HuH-7.5 (cell line): Measurements from ENCODE around the gene ADGRF4.
"Not testable (repeated sequence)": the region's sequence is repeated elsewhere in the genome, so short reads cannot be mapped to it uniquely, and the experiment has no call there.

Source experiments
- DNase-seq: peaks from one replicate; pipeline ENCODE4 v3.0.0; 2011; ENCODE audit warnings: low spot score

Gene ADGRF4

GRCh38 chr6:47734831-47735481, 36.6 kb downstream of the ADGRF4 start:
- DNase-seq, result no peak

- no peak for DNase-seq
Measured at GRCh38 chr6:47736083-47736700, 37.8 kb downstream of the ADGRF4 start.

DNA sequence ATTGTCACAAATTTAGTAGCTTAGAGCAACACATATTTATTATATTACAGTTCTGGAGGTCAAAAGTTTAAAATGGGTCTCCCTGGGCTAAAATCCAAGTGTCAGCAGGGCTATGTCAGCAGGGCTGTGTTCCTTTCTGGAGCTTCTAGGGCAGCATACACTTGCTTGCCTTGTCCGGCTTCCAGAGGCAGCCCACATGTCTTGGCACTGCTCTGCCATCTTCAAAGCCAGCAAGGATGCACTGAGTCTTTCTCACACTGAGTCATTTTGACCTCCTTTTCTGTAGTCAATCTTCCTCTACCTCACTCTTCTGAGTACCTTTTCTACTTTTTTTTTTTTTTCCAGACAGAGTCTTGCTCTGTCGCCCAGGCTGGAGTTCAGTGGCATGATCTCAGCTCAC, 39.0 kb downstream of the ADGRF4 start:
- no peak for DNase-seq

GRCh38 chr6:47740714-47741113, 42.3 kb downstream of the ADGRF4 start:
- no peak for DNase-seq

GRCh38 chr6:47741807-47742206, 43.4 kb downstream of the ADGRF4 start:
- no peak for DNase-seq

GRCh38 chr6:47743744-47744143, 45.4 kb downstream of the ADGRF4 start:
- DNase-seq, result no peak

- not testable (repeated sequence) for DNase-seq
Measured at GRCh38 chr6:47745269-47745668, 46.9 kb downstream of the ADGRF4 start.

- no peak for DNase-seq
Measured at GRCh38 chr6:47749757-47750156, 51.4 kb downstream of the ADGRF4 start.

GRCh38 chr6:47752801-47753200, 54.4 kb downstream of the ADGRF4 start:
- DNase-seq, result no peak

DNA sequence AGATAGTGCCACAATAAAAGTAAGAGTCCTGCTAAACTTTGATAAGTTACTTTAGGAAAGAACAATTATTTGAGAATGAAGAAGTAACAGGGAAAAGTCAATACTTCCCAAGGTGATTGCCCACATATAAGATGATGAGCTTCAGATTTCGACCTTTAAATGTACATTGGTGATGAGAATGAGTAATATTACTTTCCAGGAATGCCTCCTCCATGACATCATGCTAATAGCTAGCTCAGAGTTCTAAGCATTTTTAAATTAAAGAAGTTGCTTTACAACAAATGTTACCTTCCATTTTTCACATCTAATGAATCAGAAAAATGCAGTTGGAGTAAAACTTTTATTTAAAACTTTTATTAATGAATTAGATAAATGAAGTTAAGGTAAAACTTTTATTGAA, 61.0 kb downstream of the ADGRF4 start:
- DNase-seq, result no peak

DNA sequence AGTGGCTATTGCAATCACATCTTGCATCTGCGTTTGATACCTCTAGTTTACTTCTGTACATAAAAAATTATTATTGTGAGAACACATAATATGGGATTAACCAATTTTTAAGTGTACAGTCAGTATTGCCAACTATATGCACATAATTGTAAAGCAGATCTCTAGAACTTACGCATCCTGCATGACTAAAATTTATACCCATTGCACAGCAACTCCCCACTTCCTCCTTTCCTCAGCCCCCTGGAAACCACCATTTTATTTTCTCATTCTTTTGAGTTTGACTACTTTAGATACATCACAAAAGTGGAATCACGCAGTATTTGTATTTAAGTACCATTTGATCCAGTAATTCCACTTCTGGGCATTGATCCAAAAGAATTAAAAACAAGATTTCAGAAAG, 64.1 kb downstream of the ADGRF4 start:
- DNase-seq, result no peak

DNA sequence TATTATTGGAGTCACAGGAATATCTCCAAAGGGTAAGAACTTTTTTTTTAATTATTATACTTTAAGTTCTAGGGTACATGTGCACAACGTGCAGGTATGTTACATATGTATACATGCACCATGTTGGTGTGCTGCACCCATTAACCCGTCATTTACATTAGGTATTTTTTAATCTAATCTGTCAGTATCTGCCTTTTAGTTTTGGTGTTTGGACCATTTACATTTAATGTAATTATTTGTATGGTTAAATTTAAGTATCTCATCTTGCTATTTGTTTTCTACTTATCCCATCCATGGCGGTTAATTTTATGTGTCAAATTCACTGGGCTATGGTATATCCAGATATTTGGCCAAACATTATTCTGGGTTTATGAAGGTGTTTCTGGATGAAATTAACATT, 68.1 kb downstream of the ADGRF4 start:
- DNase-seq, result no peak

DNA sequence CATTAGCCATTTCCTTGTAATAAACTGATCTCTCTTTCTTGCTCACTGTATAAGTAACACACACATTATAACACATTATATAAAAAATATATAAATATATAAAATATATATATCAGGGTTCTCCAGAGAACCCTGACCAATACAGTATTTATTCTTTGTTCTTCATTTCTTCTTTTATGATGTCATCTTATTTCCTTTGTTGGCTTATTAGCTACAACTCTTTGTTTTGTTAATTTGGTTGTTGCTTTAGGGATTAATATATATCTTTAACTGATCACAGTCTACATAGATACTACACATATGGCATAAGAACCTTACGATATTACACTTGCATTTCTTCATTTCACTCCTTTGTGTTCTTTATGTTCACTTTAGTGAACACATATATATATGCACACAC, 68.7 kb downstream of the ADGRF4 start:
- no peak for DNase-seq

- no peak for DNase-seq
Measured at GRCh38 chr6:47769982-47770381, 71.6 kb downstream of the ADGRF4 start.
